Keratinocyte (primary cell): ENCODE results near the gene FGF4. TPM values are rescaled to one million over a fixed set of nuclear protein-coding genes. Genes with fewer than 3 reads are reported as not detected.

ENCODE experiments used
- DNase-seq: peaks from one replicate; pipeline ENCODE4 v3.0.0-alpha.2; 2011; ENCODE audit warnings: low read depth, missing footprints, low spot score
- FAIRE-seq: peaks from 2 replicates; lab custom pipeline; 2011; peaks lifted over from hg19 to GRCh38; lab: Jason Lieb, UNC
- H2AFZ ChIP-seq: 2 replicates; pipeline ENCODE4 v1.6.0; 2012; ENCODE audit warnings: low read length, control low read depth, inconsistent platforms; ENCODE audit not compliant: control insufficient read depth
- H3K27ac ChIP-seq: 2 replicates; pipeline ENCODE4 v1.5.1; 2011; ENCODE audit warnings: low read length; ENCODE audit not compliant: control insufficient read depth, insufficient read depth
- H3K27me3 ChIP-seq: 3 replicates; pipeline ENCODE4 v1.6.0; 2011; ENCODE audit warnings: low read length; ENCODE audit not compliant: control insufficient read depth, insufficient read depth; ENCODE audit errors: extremely low read depth
- H3K36me3 ChIP-seq, 2 experiments: 2 replicates in 1 of 2; 3 replicates in 1 of 2; pipeline ENCODE4 v1.5.1; 2011; ENCODE audit warnings: low read length in 2 of 2, mild to moderate bottlenecking in 1 of 2; ENCODE audit not compliant: control insufficient read depth in 2 of 2, insufficient read depth in 2 of 2; ENCODE audit errors: extremely low read depth in 1 of 2
- H3K4me1 ChIP-seq: 3 replicates; pipeline ENCODE4 v1.5.1; 2011; ENCODE audit warnings: low read length; ENCODE audit not compliant: control insufficient read depth, insufficient read depth; ENCODE audit errors: extremely low read depth
- H3K4me2 ChIP-seq: 3 replicates; pipeline ENCODE4 v1.6.0; 2011; ENCODE audit warnings: low read depth, low read length; ENCODE audit not compliant: control insufficient read depth, insufficient read depth; ENCODE audit errors: extremely low read depth
- H3K4me3 ChIP-seq, 3 experiments: fragments of 200-600 bp in 1 of 3; sonication (generic) in 1 of 3; 2 replicates in 2 of 3; 3 replicates in 1 of 3; pipeline ENCODE4 v1.5.1; 2011 to 2016; ENCODE audit warnings: low read length in 3 of 3, mild to moderate bottlenecking in 3 of 3, control low read depth in 2 of 3, inconsistent platforms in 1 of 3, low read depth in 1 of 3, mixed read lengths in 1 of 3, mixed run types in 1 of 3, moderate library complexity in 1 of 3; ENCODE audit not compliant: control insufficient read depth in 2 of 3, insufficient read depth in 2 of 3; ENCODE audit errors: extremely low read depth in 1 of 3
- H3K79me2 ChIP-seq: 2 replicates; pipeline ENCODE4 v1.6.0; 2012; ENCODE audit warnings: low read length; ENCODE audit not compliant: control insufficient read depth, insufficient read depth
- H3K9ac ChIP-seq: 3 replicates; pipeline ENCODE4 v1.6.0; 2011; ENCODE audit warnings: low read length; ENCODE audit not compliant: control insufficient read depth, insufficient read depth; ENCODE audit errors: extremely low read depth
- H3K9me1 ChIP-seq: 3 replicates; pipeline ENCODE4 v1.6.0; 2011; ENCODE audit warnings: low read length; ENCODE audit not compliant: control insufficient read depth, insufficient read depth; ENCODE audit errors: extremely low read depth
- H3K9me3 ChIP-seq: 2 replicates; pipeline ENCODE4 v1.5.1; 2012; ENCODE audit warnings: low read depth, low read length; ENCODE audit not compliant: control insufficient read depth
- H4K20me1 ChIP-seq: 3 replicates; pipeline ENCODE4 v1.6.0; 2011; ENCODE audit warnings: low read length; ENCODE audit not compliant: control insufficient read depth, insufficient read depth; ENCODE audit errors: extremely low read depth
- CTCF ChIP-seq, 3 experiments: IDR thresholded peaks in 1 of 3; conservative IDR thresholded peaks in 1 of 3; optimal IDR thresholded peaks in 1 of 3; 2 replicates in 2 of 3; 3 replicates in 1 of 3; pipeline versions ENCODE3 to v1.5.1; 2011; ENCODE audit warnings: low read length in 3 of 3, mild to moderate bottlenecking in 3 of 3, moderate library complexity in 2 of 3, control low read depth in 1 of 3, inconsistent platforms in 1 of 3; ENCODE audit not compliant: insufficient read depth in 2 of 3; ENCODE audit errors: extremely low read depth in 1 of 3
- EZH2 ChIP-seq: IDR thresholded peaks from one replicate; pipeline ENCODE4 v1.6.1; 2012; ENCODE audit warnings: inconsistent platforms, mild to moderate bottlenecking, low read length, moderate library complexity
- dilution Hi-C: fragments of 300-500 bp; cut with MboI; formaldehyde crosslinking; loops from one replicate; pipeline ENCODE4 v1.7.0; 2020; ENCODE audit warnings: low sequenced_read_pairs; ENCODE audit not compliant: extremely low pct_ligation_motif_present
- polyA plus RNA-seq, 5 experiments: library from polyadenylated mRNA; depleted of rRNA in 3 of 5; stranded (reverse) in 3 of 5; stranded (forward) in 1 of 5; unstranded in 1 of 5; fragments of >200 nt; gene quantifications; 1 replicate in 1 of 5; 2 replicates in 3 of 5; 3 replicates in 1 of 5; pipeline versions ENCODE4 v1.2.1 to v1.2.3, GENCODE V29; 2011 to 2012; ENCODE audit warnings: missing spikeins in 2 of 5, low read depth in 1 of 5, low replicate concordance in 1 of 5

Gene FGF4
- polyA plus RNA-seq, 1 donor (not counting 4 experiments of a cell fraction or from before 2014, with no cell fraction given), result not detected

DNA sequence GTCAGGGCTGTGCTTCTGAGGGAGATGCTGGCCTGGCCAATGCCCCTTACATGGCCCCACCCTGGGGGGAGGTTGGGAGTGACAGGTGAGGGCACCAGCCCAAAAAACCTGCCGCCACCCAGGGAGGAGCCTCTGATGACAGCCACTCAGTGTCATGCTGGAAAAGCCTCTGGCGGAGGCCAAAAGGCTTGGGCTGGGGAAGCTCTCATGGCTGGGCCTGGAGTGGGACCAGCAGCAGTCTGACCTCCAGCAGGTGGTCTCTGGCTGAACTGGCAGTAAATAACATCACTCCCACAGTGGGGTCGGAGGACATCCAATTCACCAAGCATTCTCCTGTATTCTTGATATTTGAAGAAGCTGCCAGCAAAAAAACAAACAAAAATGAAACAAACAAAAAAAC lies 24.0 kb upstream of the FGF4 start:
- no peaks in the 10 kb centered on the region for H3K9me3 ChIP-seq
- dilution Hi-C loops, result no loop called here
- no peak for FAIRE-seq

GRCh38 chr11:69797737-69798528 lies 22.8 kb upstream of the FGF4 start:
- dilution Hi-C loops, result no loop called here
- DNase-seq (no peak), FAIRE-seq (no peak)
- Histone ChIP-seq H3K9me1 (no peaks in the 10 kb centered on the region), H3K27me3 (peaks cover 5% of the 10 kb centered on the region), H3K4me1 (no peaks in the 10 kb centered on the region), H3K79me2 (no peaks in the 10 kb centered on the region), H3K4me2 (no peak overlapping the region), H3K9ac (no peak overlapping the region), H3K36me3 (no peaks in the 10 kb centered on the region), H3K27ac (no peak overlapping the region), H3K9me3 (no peaks in the 10 kb centered on the region), H4K20me1 (no peaks in the 10 kb centered on the region), H2AFZ (no peak overlapping the region), H3K4me3 (no peak overlapping the region)
- TF ChIP-seq CTCF (optimal IDR thresholded peaks at IDR 0.05 in 1 of 3, IDR thresholded peaks at IDR 0.05 in 1 of 3, conservative IDR thresholded peaks at IDR 0.05 in 1 of 3; ENCODE audit: extremely low read depth in 1 of 3, insufficient read depth in 2 of 3, low read length in 3 of 3) (no peak), EZH2 (no peak)

More for the DNA sequence above, 24.0 kb upstream of the FGF4 start:
- Histone ChIP-seq H2AFZ (no peak overlapping the region), H3K79me2 (no peaks in the 10 kb centered on the region), H3K27me3 (peaks cover 5% of the 10 kb centered on the region), H3K36me3 (no peaks in the 10 kb centered on the region), H4K20me1 (no peaks in the 10 kb centered on the region), H3K27ac (no peak overlapping the region), H3K9ac (no peak overlapping the region), H3K4me2 (no peak overlapping the region), H3K9me1 (no peaks in the 10 kb centered on the region), H3K4me3 (no peak overlapping the region), H3K4me1 (no peaks in the 10 kb centered on the region)
- TF ChIP-seq CTCF (optimal IDR thresholded peaks at IDR 0.05 in 1 of 3, IDR thresholded peaks at IDR 0.05 in 1 of 3, conservative IDR thresholded peaks at IDR 0.05 in 1 of 3; ENCODE audit: extremely low read depth in 1 of 3, insufficient read depth in 2 of 3, low read length in 3 of 3), result no peak
- no peak for TF ChIP-seq EZH2
- no peak for DNase-seq
